ENCODE measurements around the gene ERICH3.

The ERICH3 gene

DNA sequence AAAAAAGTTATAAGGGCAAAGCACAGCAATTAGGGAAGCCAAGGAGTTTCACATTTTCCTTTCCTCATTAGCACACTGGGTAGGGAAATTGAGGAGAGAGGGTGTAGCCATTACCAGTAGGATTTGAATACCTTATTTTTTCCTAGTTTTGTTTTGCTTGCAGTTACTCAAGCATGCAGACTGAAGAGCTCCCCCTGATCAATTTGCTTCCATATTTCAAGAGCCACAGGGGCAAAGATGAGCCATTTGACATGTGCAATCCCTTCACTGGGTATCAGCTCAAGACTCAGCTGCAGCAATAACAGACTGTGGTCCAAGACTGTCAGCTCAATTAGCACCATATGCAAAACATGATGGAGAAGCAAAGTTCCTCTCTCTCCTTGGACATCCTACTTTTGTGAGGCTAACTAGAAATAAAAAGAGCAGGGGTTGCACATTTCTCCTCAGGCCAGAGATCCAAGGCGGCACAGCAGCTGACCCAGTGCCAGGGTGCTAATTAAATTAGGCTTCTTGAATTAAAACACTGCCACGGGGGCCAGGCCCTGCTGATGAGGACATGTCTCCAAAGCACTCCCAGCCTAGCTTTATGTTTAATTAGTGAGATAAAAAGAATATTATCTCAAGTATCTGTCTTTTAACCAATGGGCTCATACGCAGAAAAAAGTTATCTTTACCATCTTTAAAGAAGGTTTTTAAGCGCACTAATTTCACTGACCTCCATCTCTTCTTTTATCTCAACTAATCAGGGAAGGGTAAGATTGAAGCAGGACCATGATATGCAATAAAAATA is 124.4 kb downstream of the ERICH3 start:
- TF ChIP-seq ZFP30 (CRISPR knock-in tag; IDR thresholded peaks at IDR 0.05), result no peak
- TF ChIP-seq ZC3H10 (CRISPR knock-in tag; IDR thresholded peaks at IDR 0.05), result no peak
- TF ChIP-seq OSR1 (CRISPR knock-in tag; IDR thresholded peaks at IDR 0.05), result no peak
- TF ChIP-seq, protein P1, sequence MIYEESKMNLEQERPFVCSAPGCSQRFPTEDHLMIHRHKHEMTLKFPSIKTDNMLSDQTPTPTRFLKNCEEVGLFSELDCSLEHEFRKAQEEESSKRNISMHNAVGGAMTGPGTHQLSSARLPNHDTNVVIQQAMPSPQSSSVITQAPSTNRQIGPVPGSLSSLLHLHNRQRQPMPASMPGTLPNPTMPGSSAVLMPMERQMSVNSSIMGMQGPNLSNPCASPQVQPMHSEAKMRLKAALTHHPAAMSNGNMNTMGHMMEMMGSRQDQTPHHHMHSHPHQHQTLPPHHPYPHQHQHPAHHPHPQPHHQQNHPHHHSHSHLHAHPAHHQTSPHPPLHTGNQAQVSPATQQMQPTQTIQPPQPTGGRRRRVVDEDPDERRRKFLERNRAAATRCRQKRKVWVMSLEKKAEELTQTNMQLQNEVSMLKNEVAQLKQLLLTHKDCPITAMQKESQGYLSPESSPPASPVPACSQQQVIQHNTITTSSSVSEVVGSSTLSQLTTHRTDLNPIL (CRISPR knock-in tag; IDR thresholded peaks at IDR 0.05; ENCODE audit: low read depth), result no peak
- no peak for TF ChIP-seq ZNF565 (CRISPR knock-in tag; conservative IDR thresholded peaks at IDR 0.05; ENCODE audit: low read depth)
- TF ChIP-seq ISL1 (CRISPR knock-in tag; IDR thresholded peaks at IDR 0.05), result no peak
- TF ChIP-seq TOX (CRISPR knock-in tag; IDR thresholded peaks at IDR 0.05; ENCODE audit: borderline replicate concordance), result no peak
- no peak for TF ChIP-seq GLIS3 (CRISPR knock-in tag; IDR thresholded peaks at IDR 0.05)
- TF ChIP-seq BACH2 (CRISPR knock-in tag; IDR thresholded peaks at IDR 0.05; ENCODE audit: borderline replicate concordance), result no peak
- ATAC-seq, result no peak

DNA sequence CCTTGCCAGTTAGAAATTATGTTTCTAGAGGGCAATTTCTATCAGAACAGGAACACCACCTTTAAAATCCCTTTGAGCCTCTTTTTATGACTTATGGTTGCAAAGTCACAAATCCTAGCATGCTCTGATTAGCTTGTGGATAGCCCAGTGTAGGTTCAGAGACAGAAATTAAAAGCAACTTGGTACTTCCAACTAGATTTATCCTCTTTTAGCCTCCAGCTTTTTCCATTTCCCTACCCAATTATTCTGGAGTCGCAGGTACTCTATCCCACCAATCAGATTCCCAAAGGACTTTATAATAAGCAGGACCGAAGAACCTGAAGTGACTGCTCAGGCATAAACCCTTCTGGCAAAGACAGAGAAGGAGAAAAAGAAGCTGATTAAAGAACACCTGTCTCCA is 127.8 kb downstream of the ERICH3 start:
- TF ChIP-seq ZNF70 (CRISPR knock-in tag; IDR thresholded peaks at IDR 0.05) (no peak), OSR1 (CRISPR knock-in tag; IDR thresholded peaks at IDR 0.05) (no peak), PPARA (CRISPR knock-in tag; IDR thresholded peaks at IDR 0.05; ENCODE audit: borderline replicate concordance) (no peak)
- TF ChIP-seq, protein P2, sequence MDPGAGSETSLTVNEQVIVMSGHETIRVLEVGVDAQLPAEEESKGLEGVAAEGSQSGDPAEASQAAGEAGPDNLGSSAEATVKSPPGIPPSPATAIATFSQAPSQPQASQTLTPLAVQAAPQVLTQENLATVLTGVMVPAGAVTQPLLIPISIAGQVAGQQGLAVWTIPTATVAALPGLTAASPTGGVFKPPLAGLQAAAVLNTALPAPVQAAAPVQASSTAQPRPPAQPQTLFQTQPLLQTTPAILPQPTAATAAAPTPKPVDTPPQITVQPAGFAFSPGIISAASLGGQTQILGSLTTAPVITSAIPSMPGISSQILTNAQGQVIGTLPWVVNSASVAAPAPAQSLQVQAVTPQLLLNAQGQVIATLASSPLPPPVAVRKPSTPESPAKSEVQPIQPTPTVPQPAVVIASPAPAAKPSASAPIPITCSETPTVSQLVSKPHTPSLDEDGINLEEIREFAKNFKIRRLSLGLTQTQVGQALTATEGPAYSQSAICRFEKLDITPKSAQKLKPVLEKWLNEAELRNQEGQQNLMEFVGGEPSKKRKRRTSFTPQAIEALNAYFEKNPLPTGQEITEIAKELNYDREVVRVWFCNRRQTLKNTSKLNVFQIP (CRISPR knock-in tag; IDR thresholded peaks at IDR 0.05; ENCODE audit: borderline replicate concordance, low read depth), result no peak
- TF ChIP-seq, protein P1 (CRISPR knock-in tag; IDR thresholded peaks at IDR 0.05; ENCODE audit: low read depth), result no peak
- no peak for ATAC-seq

DNA sequence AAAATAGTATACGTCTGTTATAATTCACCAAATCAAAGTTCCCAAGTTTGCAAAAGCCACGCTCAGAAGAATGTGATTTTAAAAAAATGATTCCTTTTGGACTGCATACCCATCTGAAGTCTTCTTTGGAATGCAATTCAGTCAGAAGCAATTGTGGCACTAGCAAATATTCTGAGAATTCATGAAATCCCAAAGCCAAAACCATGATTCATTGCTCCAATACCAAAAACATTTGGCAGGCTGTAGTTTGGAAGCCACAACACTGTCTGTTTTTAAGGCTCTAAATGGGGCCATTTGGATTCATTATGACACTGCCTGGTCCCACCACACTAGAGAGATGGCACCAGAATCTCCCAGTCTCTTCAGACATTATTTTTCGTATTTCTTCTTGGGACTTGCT is 139.4 kb downstream of the ERICH3 start:
- TF ChIP-seq TOX (CRISPR knock-in tag; IDR thresholded peaks at IDR 0.05; ENCODE audit: borderline replicate concordance) (no peak), ISL1 (CRISPR knock-in tag; IDR thresholded peaks at IDR 0.05) (peak; percentile 83)
- ATAC-seq, result peak; percentile 79

DNA sequence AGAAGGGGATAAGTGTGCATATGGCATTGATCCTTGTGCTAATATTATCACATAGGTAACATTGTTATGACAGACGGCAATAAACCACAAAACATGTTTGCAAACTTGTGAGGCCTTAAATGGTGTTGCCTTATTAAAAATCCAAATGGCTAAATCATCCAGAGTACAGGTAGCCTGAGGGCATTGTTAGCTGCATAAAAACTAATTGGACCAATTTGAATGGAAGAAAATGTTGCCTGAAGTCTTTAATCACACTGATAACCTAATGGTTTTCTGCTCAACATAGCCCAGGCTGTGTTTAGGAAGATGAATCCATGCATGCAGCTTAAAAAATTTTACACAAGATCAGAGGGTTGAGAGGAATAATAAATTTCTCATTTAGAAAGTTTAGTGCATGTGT is 141.8 kb downstream of the ERICH3 start:
- ATAC-seq, result no peak
- TF ChIP-seq, protein P2 (CRISPR knock-in tag; IDR thresholded peaks at IDR 0.05; ENCODE audit: borderline replicate concordance, low read depth), result no peak
- TF ChIP-seq ARNTL (CRISPR knock-in tag; IDR thresholded peaks at IDR 0.05; ENCODE audit: borderline replicate concordance, low read depth) (no peak), ISL1 (CRISPR knock-in tag; IDR thresholded peaks at IDR 0.05) (no peak), ZC3H10 (CRISPR knock-in tag; IDR thresholded peaks at IDR 0.05) (no peak), CSDC2 (CRISPR knock-in tag; IDR thresholded peaks at IDR 0.05) (no peak), GLIS3 (CRISPR knock-in tag; IDR thresholded peaks at IDR 0.05) (no peak), RARB (CRISPR knock-in tag; IDR thresholded peaks at IDR 0.05) (no peak)
- TF ChIP-seq, protein P3, sequence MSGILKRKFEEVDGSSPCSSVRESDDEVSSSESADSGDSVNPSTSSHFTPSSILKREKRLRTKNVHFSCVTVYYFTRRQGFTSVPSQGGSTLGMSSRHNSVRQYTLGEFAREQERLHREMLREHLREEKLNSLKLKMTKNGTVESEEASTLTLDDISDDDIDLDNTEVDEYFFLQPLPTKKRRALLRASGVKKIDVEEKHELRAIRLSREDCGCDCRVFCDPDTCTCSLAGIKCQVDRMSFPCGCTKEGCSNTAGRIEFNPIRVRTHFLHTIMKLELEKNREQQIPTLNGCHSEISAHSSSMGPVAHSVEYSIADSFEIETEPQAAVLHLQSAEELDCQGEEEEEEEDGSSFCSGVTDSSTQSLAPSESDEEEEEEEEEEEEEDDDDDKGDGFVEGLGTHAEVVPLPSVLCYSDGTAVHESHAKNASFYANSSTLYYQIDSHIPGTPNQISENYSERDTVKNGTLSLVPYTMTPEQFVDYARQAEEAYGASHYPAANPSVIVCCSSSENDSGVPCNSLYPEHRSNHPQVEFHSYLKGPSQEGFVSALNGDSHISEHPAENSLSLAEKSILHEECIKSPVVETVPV (CRISPR knock-in tag; IDR thresholded peaks at IDR 0.05), result no peak

DNA sequence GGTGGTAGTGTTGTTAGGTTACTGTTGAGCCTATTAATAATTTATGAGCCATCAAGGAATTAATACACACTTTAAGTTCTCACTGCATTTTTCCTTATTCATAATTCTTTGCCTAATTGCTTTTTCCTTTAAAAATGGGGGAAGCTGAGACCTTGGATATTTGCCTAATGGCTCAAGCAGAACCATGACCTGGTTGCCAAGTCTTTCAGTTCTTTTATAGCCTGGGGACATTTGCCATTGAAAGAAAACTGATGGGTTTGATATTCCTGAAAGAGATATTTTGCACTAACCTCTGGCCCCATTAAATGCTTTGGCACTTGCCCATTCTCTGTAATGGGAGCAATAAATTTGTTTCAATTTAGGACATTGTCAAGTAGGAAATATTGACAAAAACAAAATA is 142.7 kb downstream of the ERICH3 start:
- TF ChIP-seq ZFP30 (CRISPR knock-in tag; IDR thresholded peaks at IDR 0.05) (no peak), ZNF70 (CRISPR knock-in tag; IDR thresholded peaks at IDR 0.05) (no peak), SNAI2 (CRISPR knock-in tag; IDR thresholded peaks at IDR 0.05) (no peak), GLIS3 (CRISPR knock-in tag; IDR thresholded peaks at IDR 0.05) (no peak)
- TF ChIP-seq, protein P1 (CRISPR knock-in tag; IDR thresholded peaks at IDR 0.05; ENCODE audit: low read depth), result no peak
- TF ChIP-seq, protein P2 (CRISPR knock-in tag; IDR thresholded peaks at IDR 0.05; ENCODE audit: borderline replicate concordance, low read depth), result no peak

More for the DNA sequence above, 142.7 kb downstream of the ERICH3 start:
- ATAC-seq, result no peak
